Kidney epithelial cell (primary cell): ENCODE results near the gene KIF1A. TPM values are rescaled to one million over a fixed set of nuclear protein-coding genes. Genes with fewer than 3 reads are reported as not detected.
A peak's percentile ranks its signal among the peaks of the same experiment; 100 is the strongest.

Experiments used
- DNase-seq: peaks from one replicate; pipeline ENCODE4 v3.0.0-alpha.2; 2010; ENCODE audit warnings: low read depth
- H3K27me3 ChIP-seq: 2 replicates; pipeline ENCODE4 v1.6.0; 2011; ENCODE audit warnings: low read length; ENCODE audit not compliant: control insufficient read depth, insufficient read depth
- H3K36me3 ChIP-seq: 2 replicates; pipeline ENCODE4 v1.5.1; 2011; ENCODE audit warnings: low read length; ENCODE audit not compliant: control insufficient read depth, insufficient read depth
- H3K4me3 ChIP-seq: 2 replicates; pipeline ENCODE4 v1.5.1; 2011; ENCODE audit warnings: low read depth, mild to moderate bottlenecking, control low read depth, low read length
- CTCF ChIP-seq: IDR thresholded peaks from 2 replicates; pipeline ENCODE4 v1.5.1; 2011; ENCODE audit warnings: mild to moderate bottlenecking, moderate library complexity, low read length, control low read depth, inconsistent platforms; ENCODE audit not compliant: insufficient read depth, poor library complexity, severe bottlenecking
- total RNA-seq: library from RNA; depleted of rRNA; stranded (reverse); fragments of >200 nt; gene quantifications from 2 replicates; pipeline ENCODE4 v1.2.3, GENCODE V29; 2015

KIF1A gene
- total RNA-seq, 1 donor from 2014 or later, result 178 TPM

DNA sequence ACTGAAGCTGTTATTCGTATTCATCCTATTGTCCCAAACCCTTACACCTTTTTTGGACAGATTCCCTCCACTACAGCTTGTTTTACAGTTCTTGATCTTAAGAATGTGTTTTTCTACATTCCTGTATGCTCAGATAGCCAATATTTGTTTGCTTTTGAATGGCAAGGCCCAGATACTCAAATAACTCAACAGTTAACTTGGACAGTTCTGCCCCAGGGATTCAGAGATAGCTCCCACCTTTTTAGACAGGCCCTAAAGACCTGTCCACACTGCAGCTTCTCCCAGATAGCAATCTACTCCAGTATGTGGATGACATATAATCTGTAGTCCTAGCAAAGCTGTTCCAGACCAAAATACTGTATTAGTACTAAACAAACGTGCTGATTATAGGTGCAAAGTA, 41.5 kb upstream of the KIF1A start:
- Histone ChIP-seq H3K36me3 (no peaks in the 10 kb centered on the region), H3K27me3 (peaks cover 4% of the 10 kb centered on the region), H3K4me3 (no peak overlapping the region)
- no peak for DNase-seq
- TF ChIP-seq CTCF, result no peak

DNA sequence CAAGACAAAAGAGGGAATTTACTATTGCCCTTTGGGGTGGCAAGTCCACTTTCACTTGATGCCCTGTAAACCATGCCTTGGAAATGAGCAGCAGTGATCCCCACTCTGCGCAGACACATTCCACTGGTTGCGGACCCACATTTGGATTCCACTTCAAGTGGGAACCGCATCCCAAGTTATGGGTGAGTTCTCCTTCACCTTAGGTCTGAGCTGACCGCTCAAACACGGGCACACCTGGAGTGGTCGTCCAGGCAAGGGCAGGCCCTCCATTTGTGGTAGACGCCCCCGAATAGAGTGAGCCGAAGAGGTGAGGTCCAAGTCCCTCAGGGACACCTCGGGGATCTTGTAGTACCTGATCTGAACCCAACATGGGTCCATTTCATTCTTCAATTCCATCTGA, 38.9 kb upstream of the KIF1A start:
- H3K4me3 ChIP-seq, result no peak overlapping the region
- no peaks in the 10 kb centered on the region for H3K36me3 ChIP-seq
- no peak for DNase-seq
- no peak for TF ChIP-seq CTCF
- peaks cover 4% of the 10 kb centered on the region for H3K27me3 ChIP-seq

- DNase-seq, result no peak
- Histone ChIP-seq H3K36me3 (no peaks in the 10 kb centered on the region), H3K27me3 (peaks cover 4% of the 10 kb centered on the region), H3K4me3 (no peak overlapping the region)
- no peak for TF ChIP-seq CTCF
Measured at GRCh38 chr2:240858321-240858720, 38.3 kb upstream of the KIF1A start.

- H3K27me3 ChIP-seq, result peaks cover under 1% of the 10 kb centered on the region
- no peak overlapping the region for H3K4me3 ChIP-seq
- DNase-seq, result no peak
- TF ChIP-seq CTCF, result no peak
- no peaks in the 10 kb centered on the region for H3K36me3 ChIP-seq
Measured at GRCh38 chr2:240857039-240858008, 37.3 kb upstream of the KIF1A start.

DNA sequence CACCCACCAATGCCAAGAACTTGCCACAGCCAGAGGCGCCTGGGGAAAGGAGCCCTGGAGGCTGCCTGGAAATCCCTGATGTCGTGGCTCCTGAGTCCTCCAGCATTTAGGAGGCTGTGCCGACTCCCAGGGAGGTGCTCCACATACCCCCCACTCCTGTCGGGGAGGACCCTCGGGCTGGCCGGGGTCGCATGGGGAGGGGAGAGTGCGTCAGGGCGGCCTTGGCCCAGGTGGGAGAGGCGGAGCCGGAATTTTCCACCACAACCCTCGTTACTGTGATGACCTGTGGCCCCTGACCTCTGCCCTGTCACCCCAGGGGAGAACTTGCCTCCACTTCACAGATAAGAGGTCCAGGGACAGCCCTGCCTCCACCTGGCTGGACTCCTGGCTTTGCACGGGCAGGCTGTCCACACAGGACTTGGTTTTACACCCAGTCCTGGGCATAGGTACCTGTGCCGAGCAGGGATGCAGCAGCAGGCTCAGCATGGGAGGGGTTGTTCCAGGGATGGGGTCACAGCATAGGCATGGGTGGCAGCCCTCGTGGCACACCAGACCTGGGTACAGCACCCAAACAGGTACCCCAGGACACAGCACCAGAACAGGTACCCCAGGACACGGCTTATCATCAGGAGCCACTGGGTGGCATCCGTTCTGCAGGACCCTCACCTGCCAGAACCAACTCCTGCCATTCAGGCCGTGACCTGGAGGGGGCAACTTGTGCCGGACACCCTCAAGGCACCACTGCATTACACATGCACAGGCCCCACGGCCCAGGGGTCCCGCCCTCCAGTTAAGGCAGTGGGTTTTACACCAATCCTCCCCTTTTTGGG, 36.3 kb upstream of the KIF1A start:
- DNase-seq, result no peak
- TF ChIP-seq CTCF, result peak; percentile 15
- Histone ChIP-seq H3K36me3 (no peaks in the 10 kb centered on the region), H3K4me3 (no peak overlapping the region), H3K27me3 (peaks cover 3% of the 10 kb centered on the region)
